Measurements from ENCODE around the gene STIM1. TPM values are rescaled to one million over a fixed set of nuclear protein-coding genes. Genes with fewer than 3 reads are reported as not detected.

Gene STIM1
- total RNA-seq, 1 experiment from 2014 or later, result 15.2 TPM

DNA sequence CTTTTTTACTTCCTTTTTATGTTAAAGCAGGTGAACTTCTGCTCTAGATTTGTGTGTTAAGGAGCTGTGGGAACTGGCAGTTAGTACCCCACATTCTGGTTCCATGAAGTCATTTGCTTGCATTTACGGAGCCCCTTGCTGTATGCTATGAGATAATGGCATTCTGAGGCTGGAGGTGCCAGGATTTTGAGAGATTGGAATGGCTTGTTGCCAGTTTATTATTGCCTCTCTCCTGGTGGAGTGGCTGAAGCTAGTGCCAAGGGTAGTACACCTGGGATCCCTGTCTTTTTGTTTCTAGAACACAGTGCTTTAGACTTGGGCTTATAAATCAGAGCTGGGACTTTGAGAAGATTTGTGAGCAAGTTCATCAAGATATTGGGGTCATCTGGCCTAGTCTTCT is 73.8 kb downstream of the STIM1 start:
- no peak overlapping the region for H4K5ac ChIP-seq (ENCODE audit: insufficient read length, low read depth, low read length)
- no peak overlapping the region for H3K4me2 ChIP-seq (ENCODE audit: insufficient read depth, insufficient read length, low read length)
- no peaks in the 10 kb centered on the region for H3K27me3 ChIP-seq (ENCODE audit: insufficient read depth, low read length)
- WGBS (ENCODE audit: extremely low coverage, insufficient read length, low lambda C conversion rate), result no CpG with 5 or more reads among the region's 1 CpG
- H3K27ac ChIP-seq (ENCODE audit: insufficient read length, low read depth, low read length), result no peak overlapping the region
- H3K4ac ChIP-seq (ENCODE audit: low read depth, low read length), result no peak overlapping the region
- H3K56ac ChIP-seq (ENCODE audit: insufficient read length, low read depth, low read length), result no peak overlapping the region
- H2BK20ac ChIP-seq (ENCODE audit: low read depth, low read length, poor library complexity, severe bottlenecking), result no peak overlapping the region
- DNase-seq, result no peak
- H4K20me1 ChIP-seq (ENCODE audit: control insufficient read depth, insufficient read depth, insufficient read length), result no peaks in the 10 kb centered on the region
- no peaks in the 10 kb centered on the region for H3K79me2 ChIP-seq (ENCODE audit: insufficient read depth, low read length)
- no peak overlapping the region for H2BK12ac ChIP-seq (ENCODE audit: insufficient read length, low read depth, low read length)
- H3K18ac ChIP-seq (ENCODE audit: insufficient read length, low read depth, low read length), result no peak overlapping the region
- no peak overlapping the region for H2AFZ ChIP-seq (ENCODE audit: low read length)
- H2BK5ac ChIP-seq (ENCODE audit: insufficient read length, low read length), result no peak overlapping the region
- Mint-ChIP-seq H3K27ac (no peak overlapping the region), H3K36me3 (ENCODE audit: insufficient read depth in 1 of 3, low read depth in 3 of 3) (no peaks in the 10 kb centered on the region), H3K4me1 (peaks cover 0 to 6% of the 10 kb centered on the region in 2 experiments; a peak in 1 of 4 replicates), H3K27me3 (ENCODE audit: low read depth) (no peaks in the 10 kb centered on the region), H3K4me3 (no peak overlapping the region), H3K9me3 (no peaks in the 10 kb centered on the region)
- no peak overlapping the region for H2BK15ac ChIP-seq (ENCODE audit: low read depth, low read length)
- no peak overlapping the region for H3T11ph ChIP-seq (ENCODE audit: low read length)
- TF ChIP-seq, protein P1, sequence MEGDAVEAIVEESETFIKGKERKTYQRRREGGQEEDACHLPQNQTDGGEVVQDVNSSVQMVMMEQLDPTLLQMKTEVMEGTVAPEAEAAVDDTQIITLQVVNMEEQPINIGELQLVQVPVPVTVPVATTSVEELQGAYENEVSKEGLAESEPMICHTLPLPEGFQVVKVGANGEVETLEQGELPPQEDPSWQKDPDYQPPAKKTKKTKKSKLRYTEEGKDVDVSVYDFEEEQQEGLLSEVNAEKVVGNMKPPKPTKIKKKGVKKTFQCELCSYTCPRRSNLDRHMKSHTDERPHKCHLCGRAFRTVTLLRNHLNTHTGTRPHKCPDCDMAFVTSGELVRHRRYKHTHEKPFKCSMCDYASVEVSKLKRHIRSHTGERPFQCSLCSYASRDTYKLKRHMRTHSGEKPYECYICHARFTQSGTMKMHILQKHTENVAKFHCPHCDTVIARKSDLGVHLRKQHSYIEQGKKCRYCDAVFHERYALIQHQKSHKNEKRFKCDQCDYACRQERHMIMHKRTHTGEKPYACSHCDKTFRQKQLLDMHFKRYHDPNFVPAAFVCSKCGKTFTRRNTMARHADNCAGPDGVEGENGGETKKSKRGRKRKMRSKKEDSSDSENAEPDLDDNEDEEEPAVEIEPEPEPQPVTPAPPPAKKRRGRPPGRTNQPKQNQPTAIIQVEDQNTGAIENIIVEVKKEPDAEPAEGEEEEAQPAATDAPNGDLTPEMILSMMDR (conservative IDR thresholded peaks at IDR 0.05), result no peak
- H2AK5ac ChIP-seq (ENCODE audit: insufficient read length, low read length), result no peak overlapping the region
- H3K9ac ChIP-seq (ENCODE audit: extremely low read depth, insufficient read length, low read length), result no peak overlapping the region
- H3K23ac ChIP-seq (ENCODE audit: insufficient read length, low read depth, low read length), result no peak overlapping the region
- no peaks in the 10 kb centered on the region for H3K9me3 ChIP-seq (ENCODE audit: control insufficient read depth, low read depth, low read length)
- H4K91ac ChIP-seq (ENCODE audit: insufficient read length, low read depth, low read length), result no peak overlapping the region
- H2BK120ac ChIP-seq (ENCODE audit: low read depth, low read length, poor library complexity, severe bottlenecking), result no peak overlapping the region
- H3K14ac ChIP-seq (ENCODE audit: insufficient read depth, low read length), result no peak overlapping the region
- H3K79me1 ChIP-seq (ENCODE audit: insufficient read depth, low read depth, low read length, poor library complexity, severe bottlenecking), result no peaks in the 10 kb centered on the region
- H3K4me1 ChIP-seq (ENCODE audit: insufficient read depth, low read length), result no peaks in the 10 kb centered on the region
- no peak overlapping the region for H4K8ac ChIP-seq (replicated peaks; ENCODE audit: insufficient read length, low read depth, low read length)
- H3K23me2 ChIP-seq (ENCODE audit: insufficient read length, low read depth, low read length, poor library complexity, severe bottlenecking), result no peaks in the 10 kb centered on the region

Measured in H9 (cell line).